Suprapubic skin (tissue), 4 donors: ENCODE measurements around the gene LRRC47. TPM values are rescaled to one million over a fixed set of nuclear protein-coding genes. Genes with fewer than 3 reads are reported as not detected.

Source experiments
- DNase-seq, 2 donors: peaks; one replicate each; pipeline ENCODE4 v3.0.0-alpha.2; 2019; ENCODE audit warnings: low spot score in 2 of 2
- H3K27ac ChIP-seq: fragments of 200-600 bp; sonication (generic); one replicate; pipeline ENCODE4 v1.5.1; 2019
- H3K27me3 ChIP-seq: fragments of 200-600 bp; sonication (generic); one replicate; pipeline ENCODE4 v1.5.1; 2019
- H3K36me3 ChIP-seq: fragments of 200-600 bp; sonication (generic); one replicate; pipeline ENCODE4 v1.5.1; 2019
- H3K4me1 ChIP-seq: fragments of 200-600 bp; sonication (generic); one replicate; pipeline ENCODE4 v1.5.1; 2019
- H3K4me3 ChIP-seq: fragments of 200-600 bp; sonication (generic); one replicate; pipeline ENCODE4 v1.5.1; 2019; ENCODE audit warnings: mild to moderate bottlenecking
- H3K9me3 ChIP-seq: fragments of 200-600 bp; sonication (generic); one replicate; pipeline ENCODE4 v1.5.1; 2019
- EP300 ChIP-seq: sonication (generic); formaldehyde crosslinking; IDR thresholded peaks from one replicate; pipeline ENCODE4 v1.6.1; 2017; ENCODE audit warnings: antibody characterized with exemption
- POLR2A ChIP-seq, 2 donors: fragments of 450-650 bp; IDR thresholded peaks; one replicate each; pipeline ENCODE4 v1.6.1; 2017; ENCODE audit warnings: antibody characterized with exemption in 2 of 2, mild to moderate bottlenecking in 2 of 2, moderate library complexity in 2 of 2
- POLR2AphosphoS5 ChIP-seq, 3 donors: sonication (generic); formaldehyde crosslinking; IDR thresholded peaks; one replicate each; pipeline ENCODE4 v1.6.1; 2017; ENCODE audit warnings: antibody characterized with exemption in 3 of 3
- WGBS: methylation state at CpG from one replicate; pipeline ENCODE4 v1.1.5; 2018; 5-methylcytosine and 5-hydroxymethylcytosine counted together
- total RNA-seq, 4 donors: library from RNA; depleted of rRNA; stranded (reverse); fragments of >200 nt; gene quantifications; one replicate each; pipeline ENCODE4 v1.1.0, GENCODE V29; 2016
- TF ChIP-seq, protein P1 (sequence below), 2 donors: fragments of 200-600 bp in 1 of 2; fragments of 450-650 bp in 1 of 2; sonication (generic) in 1 of 2; IDR thresholded peaks; one replicate each; pipeline ENCODE4 v1.5.1; 2016 to 2019; ENCODE audit warnings: antibody characterized with exemption in 2 of 2, mild to moderate bottlenecking in 1 of 2, moderate library complexity in 1 of 2

LRRC47 gene
- total RNA-seq, 4 donors from 2014 or later, result 36.4 to 53.0 (median 41.4) TPM

DNA sequence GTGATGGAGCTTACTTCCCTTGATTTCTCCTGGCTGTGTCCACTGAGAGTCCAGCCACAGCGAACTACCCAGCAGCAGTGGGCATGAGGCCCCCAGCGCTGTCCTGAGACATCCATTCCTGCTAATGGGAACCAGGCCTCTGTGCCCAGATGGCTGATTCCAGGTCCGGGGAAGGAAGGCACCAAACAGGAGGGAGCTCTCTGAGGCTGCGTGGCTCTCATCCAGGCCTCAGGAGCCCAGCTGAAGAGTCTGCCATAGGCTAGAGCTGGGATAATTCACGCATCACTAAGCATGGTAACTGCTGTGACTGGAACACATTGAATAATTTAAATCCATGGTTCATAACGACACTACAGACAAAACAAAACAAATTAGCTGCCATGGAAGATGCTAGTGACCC, 24.7 kb upstream of the LRRC47 start:
- Histone ChIP-seq H3K4me1 (no peaks in the 10 kb centered on the region), H3K36me3 (peaks cover 83% of the 10 kb centered on the region), H3K27ac (no peak overlapping the region), H3K27me3 (no peaks in the 10 kb centered on the region), H3K9me3 (no peaks in the 10 kb centered on the region), H3K4me3 (no peak overlapping the region)
- WGBS, result 70% methylated on average over 5 of the region's 6 CpGs
- DNase-seq, result no peak
- TF ChIP-seq POLR2AphosphoS5 (IDR thresholded peaks at IDR 0.05), result no peak
- no peak for TF ChIP-seq POLR2A (IDR thresholded peaks at IDR 0.05)
- TF ChIP-seq, protein P1, sequence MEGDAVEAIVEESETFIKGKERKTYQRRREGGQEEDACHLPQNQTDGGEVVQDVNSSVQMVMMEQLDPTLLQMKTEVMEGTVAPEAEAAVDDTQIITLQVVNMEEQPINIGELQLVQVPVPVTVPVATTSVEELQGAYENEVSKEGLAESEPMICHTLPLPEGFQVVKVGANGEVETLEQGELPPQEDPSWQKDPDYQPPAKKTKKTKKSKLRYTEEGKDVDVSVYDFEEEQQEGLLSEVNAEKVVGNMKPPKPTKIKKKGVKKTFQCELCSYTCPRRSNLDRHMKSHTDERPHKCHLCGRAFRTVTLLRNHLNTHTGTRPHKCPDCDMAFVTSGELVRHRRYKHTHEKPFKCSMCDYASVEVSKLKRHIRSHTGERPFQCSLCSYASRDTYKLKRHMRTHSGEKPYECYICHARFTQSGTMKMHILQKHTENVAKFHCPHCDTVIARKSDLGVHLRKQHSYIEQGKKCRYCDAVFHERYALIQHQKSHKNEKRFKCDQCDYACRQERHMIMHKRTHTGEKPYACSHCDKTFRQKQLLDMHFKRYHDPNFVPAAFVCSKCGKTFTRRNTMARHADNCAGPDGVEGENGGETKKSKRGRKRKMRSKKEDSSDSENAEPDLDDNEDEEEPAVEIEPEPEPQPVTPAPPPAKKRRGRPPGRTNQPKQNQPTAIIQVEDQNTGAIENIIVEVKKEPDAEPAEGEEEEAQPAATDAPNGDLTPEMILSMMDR (IDR thresholded peaks at IDR 0.05), result no peak
- no peak for TF ChIP-seq EP300

DNA sequence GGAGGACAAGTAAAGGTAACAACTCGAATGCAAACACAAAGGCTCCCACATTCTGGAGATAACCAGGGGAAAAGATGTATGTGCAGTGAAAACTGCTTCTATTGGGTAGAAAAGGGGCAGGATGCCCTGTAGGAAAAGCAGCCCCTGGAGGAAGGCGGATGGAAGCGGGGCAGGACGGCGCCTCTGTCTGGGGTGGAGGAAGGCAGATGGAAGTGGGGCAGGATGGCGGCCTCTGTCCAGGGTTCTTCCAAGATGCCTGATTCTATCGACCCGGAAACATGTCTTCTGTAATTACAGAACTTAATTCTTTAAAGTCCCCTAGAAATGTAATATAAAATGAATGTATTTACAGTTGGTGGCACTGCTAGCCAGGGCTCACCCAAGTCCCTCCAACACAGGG, 24.0 kb upstream of the LRRC47 start:
- WGBS, result 79% methylated on average over 8 of the region's 8 CpGs

DNA sequence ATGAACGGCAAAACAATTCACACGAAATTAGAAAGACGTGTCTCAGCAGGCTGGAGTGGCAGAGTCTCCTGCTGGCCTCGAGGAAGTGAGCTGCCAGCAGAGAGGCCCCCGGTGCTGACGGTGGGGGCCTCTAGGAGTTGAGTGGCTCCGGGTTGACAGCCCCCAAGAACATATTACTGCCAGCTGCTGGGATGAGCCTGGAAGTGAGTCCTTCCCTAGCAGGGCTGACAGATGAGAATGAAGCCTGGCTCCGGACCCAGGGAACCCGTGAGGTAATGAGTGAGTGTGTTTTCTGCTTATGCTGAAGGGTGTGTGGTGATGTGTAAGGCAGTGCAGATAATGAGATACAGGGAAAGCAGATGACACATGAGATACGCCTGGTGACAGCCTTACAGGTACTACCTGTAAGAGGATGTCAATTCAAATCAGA, 23.5 kb upstream of the LRRC47 start:
- Histone ChIP-seq H3K9me3 (no peaks in the 10 kb centered on the region), H3K27ac (no peak overlapping the region), H3K36me3 (peaks cover 83% of the 10 kb centered on the region), H3K4me3 (no peak overlapping the region), H3K4me1 (no peaks in the 10 kb centered on the region), H3K27me3 (no peaks in the 10 kb centered on the region)
- no peak for DNase-seq
- 48% methylated on average over 10 of the region's 10 CpGs for WGBS
- no peak for TF ChIP-seq POLR2A (IDR thresholded peaks at IDR 0.05)

More for the DNA sequence above, 24.0 kb upstream of the LRRC47 start:
- Histone ChIP-seq H3K4me3 (no peak overlapping the region), H3K27me3 (no peaks in the 10 kb centered on the region), H3K27ac (no peak overlapping the region), H3K36me3 (peaks cover 83% of the 10 kb centered on the region), H3K4me1 (no peaks in the 10 kb centered on the region), H3K9me3 (no peaks in the 10 kb centered on the region)
- TF ChIP-seq, protein P1 (IDR thresholded peaks at IDR 0.05), result no peak
- TF ChIP-seq POLR2AphosphoS5 (IDR thresholded peaks at IDR 0.05) (no peak), EP300 (no peak), POLR2A (IDR thresholded peaks at IDR 0.05) (no peak)
- DNase-seq, result no peak

DNA sequence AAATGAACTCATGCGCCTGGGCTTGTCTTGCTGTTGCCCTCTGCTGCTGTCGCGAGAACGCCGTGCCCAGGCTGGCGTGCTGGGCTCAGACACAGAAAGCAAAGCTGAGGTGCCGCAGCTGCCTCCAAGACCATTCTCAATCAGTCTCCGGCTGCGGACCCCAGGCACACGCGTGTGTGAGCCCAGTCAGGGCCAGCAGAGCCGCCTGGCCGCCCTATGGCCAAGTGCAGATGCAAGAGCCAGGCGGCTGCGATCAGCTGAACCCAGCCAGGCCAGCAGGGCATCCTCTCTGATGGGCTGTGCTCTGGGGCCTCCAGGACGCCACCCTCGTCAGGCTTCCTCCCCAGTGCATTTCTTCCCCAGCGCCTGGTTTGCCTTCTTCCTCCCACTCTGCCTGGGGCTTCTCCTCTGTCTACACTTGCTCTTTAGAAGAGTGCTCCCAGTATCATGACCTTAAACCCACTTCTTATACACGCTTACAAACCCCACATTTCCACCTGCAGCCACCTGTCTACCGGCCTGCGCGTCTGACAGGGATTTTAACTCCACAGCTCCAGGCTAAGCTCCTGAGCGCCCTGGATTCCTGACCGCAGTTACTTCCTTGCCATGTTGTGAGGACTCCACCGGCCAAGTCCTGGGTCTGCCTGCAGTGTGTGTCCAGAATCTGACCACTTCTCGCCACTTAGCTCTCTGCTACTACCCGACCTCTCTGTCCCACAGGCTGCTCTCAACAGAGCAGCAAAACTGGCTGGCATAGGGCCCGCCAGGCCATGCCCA, 21.7 kb upstream of the LRRC47 start:
- H3K4me1 ChIP-seq, result no peaks in the 10 kb centered on the region
- TF ChIP-seq, protein P1 (IDR thresholded peaks at IDR 0.05), result no peak
- TF ChIP-seq EP300, result no peak
- no peak for TF ChIP-seq POLR2A (IDR thresholded peaks at IDR 0.05)
- TF ChIP-seq POLR2AphosphoS5 (IDR thresholded peaks at IDR 0.05), result no peak
- peaks cover 76% of the 10 kb centered on the region for H3K36me3 ChIP-seq
- 88% methylated on average over 17 of the region's 28 CpGs for WGBS
- H3K9me3 ChIP-seq, result no peaks in the 10 kb centered on the region
- H3K27ac ChIP-seq, result no peak overlapping the region
- no peaks in the 10 kb centered on the region for H3K27me3 ChIP-seq
- no peak for DNase-seq
- H3K4me3 ChIP-seq, result no peak overlapping the region

DNA sequence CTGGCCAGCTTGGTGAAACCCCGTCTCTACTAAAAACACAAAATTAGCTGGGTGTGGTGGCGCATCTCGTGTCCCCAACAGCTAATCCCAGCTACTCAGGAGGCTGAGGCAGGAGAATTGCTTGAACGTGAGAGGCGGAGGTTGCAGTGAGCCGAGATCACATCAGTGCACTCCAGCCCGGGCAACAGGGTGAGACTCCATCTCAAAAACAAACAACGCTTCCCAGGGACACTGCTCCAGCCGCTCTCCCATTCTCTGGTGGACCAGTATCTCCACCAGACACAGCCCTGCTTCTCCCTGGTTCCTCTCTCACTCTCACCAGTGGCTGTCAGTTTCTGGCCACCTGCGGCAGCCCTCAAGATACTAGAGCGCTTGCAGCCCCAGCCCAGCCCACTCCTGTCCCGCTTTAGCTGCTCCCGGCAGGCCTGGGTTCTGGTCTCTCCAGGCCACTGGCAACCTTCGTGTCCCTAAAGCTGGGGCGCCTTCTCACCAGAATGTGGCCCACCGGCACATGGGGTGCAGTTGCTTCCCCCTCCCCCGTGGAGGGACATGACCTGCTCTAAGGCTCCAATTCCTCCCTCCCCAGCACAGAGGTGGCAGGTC, 20.9 kb upstream of the LRRC47 start:
- Histone ChIP-seq H3K9me3 (no peaks in the 10 kb centered on the region), H3K27ac (no peak overlapping the region), H3K4me3 (no peak overlapping the region), H3K27me3 (no peaks in the 10 kb centered on the region), H3K4me1 (no peaks in the 10 kb centered on the region), H3K36me3 (peaks cover 70% of the 10 kb centered on the region)
- DNase-seq, result no peak
- TF ChIP-seq POLR2A (IDR thresholded peaks at IDR 0.05) (no peak), EP300 (no peak), POLR2AphosphoS5 (IDR thresholded peaks at IDR 0.05) (no peak)
- TF ChIP-seq, protein P1 (IDR thresholded peaks at IDR 0.05), result no peak
- WGBS, result 94% methylated on average over 15 of the region's 17 CpGs
